HK-2 (cell line): Measurements from ENCODE around the gene TRIM71.
A peak's percentile ranks its signal among the peaks of the same experiment; 100 is the strongest.
"Not testable (repeated sequence)": the region's sequence is repeated elsewhere in the genome, so short reads cannot be mapped to it uniquely, and the experiment has no call there.

Experiments
- DNase-seq: peaks from one replicate; pipeline ENCODE4 v3.0.0-alpha.2; 2018; ENCODE audit not compliant: unreplicated experiment

TRIM71 gene

GRCh38 chr3:32890420-32891276 lies 72.9 kb downstream of the TRIM71 start:
- DNase-seq: no peak

GRCh38 chr3:32891365-32891764 lies 73.6 kb downstream of the TRIM71 start:
- no peak for DNase-seq

GRCh38 chr3:32892625-32893598 lies 75.1 kb downstream of the TRIM71 start:
- no peak for DNase-seq

GRCh38 chr3:32894977-32895376 lies 77.2 kb downstream of the TRIM71 start:
- DNase-seq: no peak

- no peak for DNase-seq
Measured at GRCh38 chr3:32895701-32896100, 77.9 kb downstream of the TRIM71 start.

GRCh38 chr3:32896143-32896542 lies 78.3 kb downstream of the TRIM71 start:
- DNase-seq: no peak

- no peak for DNase-seq
Measured at GRCh38 chr3:32897001-32897601, 79.3 kb downstream of the TRIM71 start.

GRCh38 chr3:32897981-32898623 lies 80.3 kb downstream of the TRIM71 start:
- DNase-seq: no peak

- no peak for DNase-seq
Measured at GRCh38 chr3:32899265-32899664, 81.5 kb downstream of the TRIM71 start.

GRCh38 chr3:32901005-32901932 lies 83.5 kb downstream of the TRIM71 start:
- DNase-seq: no peak

- peak; percentile 39 for DNase-seq
Measured at GRCh38 chr3:32902887-32903371, 85.1 kb downstream of the TRIM71 start.

- no peak for DNase-seq
Measured at GRCh38 chr3:32903953-32904352, 86.2 kb downstream of the TRIM71 start.

GRCh38 chr3:32909999-32910398 lies 92.2 kb downstream of the TRIM71 start:
- no peak for DNase-seq

GRCh38 chr3:32910954-32911353 lies 93.2 kb downstream of the TRIM71 start:
- DNase-seq: no peak

GRCh38 chr3:32912046-32912445 lies 94.2 kb downstream of the TRIM71 start:
- no peak for DNase-seq

GRCh38 chr3:32913790-32914446 lies 96.1 kb downstream of the TRIM71 start:
- no peak for DNase-seq

GRCh38 chr3:32919920-32920319 lies 102.1 kb downstream of the TRIM71 start:
- no peak for DNase-seq

- no peak for DNase-seq
Measured at GRCh38 chr3:32922078-32922477, 104.3 kb downstream of the TRIM71 start.

GRCh38 chr3:32930161-32930560 lies 112.4 kb downstream of the TRIM71 start:
- no peak for DNase-seq

GRCh38 chr3:32931273-32931672 lies 113.5 kb downstream of the TRIM71 start:
- DNase-seq: not testable (repeated sequence)
